ENCODE data around the gene TBC1D21. TPM values are rescaled to one million over a fixed set of nuclear protein-coding genes. Genes with fewer than 3 reads are reported as not detected.

The TBC1D21 gene
- polyA plus RNA-seq, 3 donors, result not detected

- Histone ChIP-seq H3K4me2 (replicated peaks; ENCODE audit: extremely low read depth, low read length, poor library complexity, severe bottlenecking) (no peak overlapping the region), H3K9ac (ENCODE audit: insufficient read depth, low read length, poor library complexity, severe bottlenecking) (no peak overlapping the region), H3K4me3 (replicated peaks in 1 of 3; ENCODE audit: low read depth in 2 of 3, low read length in 3 of 3) (no peak overlapping the region), H4K20me1 (ENCODE audit: insufficient read depth, low read length) (no peaks in the 10 kb centered on the region), H3K4me1 (ENCODE audit: control insufficient read depth in 1 of 2, insufficient read depth in 2 of 2, low read length in 2 of 2) (no peaks in the 10 kb centered on the region), H2AFZ (ENCODE audit: insufficient read depth, low read depth, low read length, poor library complexity, severe bottlenecking) (no peak overlapping the region), H3K9me3 (replicated peaks in 1 of 2; ENCODE audit: control insufficient read depth in 1 of 2, insufficient read depth in 1 of 2, low read length in 2 of 2) (no peaks in the 10 kb centered on the region), H3K36me3 (replicated peaks in 1 of 2; ENCODE audit: control insufficient read depth in 1 of 2, insufficient read depth in 2 of 2, low read length in 2 of 2) (no peaks in the 10 kb centered on the region), H3K27ac (ENCODE audit: low read depth in 1 of 2, low read length in 2 of 2) (no peak overlapping the region), H3K79me2 (ENCODE audit: insufficient read depth, low read length) (no peaks in the 10 kb centered on the region), H3K27me3 (ENCODE audit: control insufficient read depth in 2 of 2, insufficient read depth in 2 of 2, low read length in 2 of 2) (no peaks in the 10 kb centered on the region)
- Mint-ChIP-seq H3K4me3 (no peak overlapping the region), H3K27me3 (ENCODE audit: low read depth in 3 of 3) (peaks cover 4 to 16% (median 7%) of the 10 kb centered on the region in 3 donors), H3K27ac (no peak overlapping the region), H3K36me3 (no peaks in the 10 kb centered on the region), H3K9me3 (no peaks in the 10 kb centered on the region), H3K4me1 (no peaks in the 10 kb centered on the region)
- intact Hi-C loops (cut with micrococcal nuclease), result no loop called here
- WGBS (ENCODE audit: insufficient coverage), result no CpG with 5 or more reads among the region's 1 CpG
- DNase-seq, result no peak
- TF ChIP-seq, protein P1, sequence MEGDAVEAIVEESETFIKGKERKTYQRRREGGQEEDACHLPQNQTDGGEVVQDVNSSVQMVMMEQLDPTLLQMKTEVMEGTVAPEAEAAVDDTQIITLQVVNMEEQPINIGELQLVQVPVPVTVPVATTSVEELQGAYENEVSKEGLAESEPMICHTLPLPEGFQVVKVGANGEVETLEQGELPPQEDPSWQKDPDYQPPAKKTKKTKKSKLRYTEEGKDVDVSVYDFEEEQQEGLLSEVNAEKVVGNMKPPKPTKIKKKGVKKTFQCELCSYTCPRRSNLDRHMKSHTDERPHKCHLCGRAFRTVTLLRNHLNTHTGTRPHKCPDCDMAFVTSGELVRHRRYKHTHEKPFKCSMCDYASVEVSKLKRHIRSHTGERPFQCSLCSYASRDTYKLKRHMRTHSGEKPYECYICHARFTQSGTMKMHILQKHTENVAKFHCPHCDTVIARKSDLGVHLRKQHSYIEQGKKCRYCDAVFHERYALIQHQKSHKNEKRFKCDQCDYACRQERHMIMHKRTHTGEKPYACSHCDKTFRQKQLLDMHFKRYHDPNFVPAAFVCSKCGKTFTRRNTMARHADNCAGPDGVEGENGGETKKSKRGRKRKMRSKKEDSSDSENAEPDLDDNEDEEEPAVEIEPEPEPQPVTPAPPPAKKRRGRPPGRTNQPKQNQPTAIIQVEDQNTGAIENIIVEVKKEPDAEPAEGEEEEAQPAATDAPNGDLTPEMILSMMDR (IDR thresholded peaks at IDR 0.05), result no peak
Observed at GRCh38 chr15:73850228-73850627, 23.1 kb upstream of the TBC1D21 start.

- WGBS (ENCODE audit: insufficient coverage), result 7% methylated on average over 2 of the region's 4 CpGs
- intact Hi-C loops (cut with micrococcal nuclease), result no loop called here
- Histone ChIP-seq H3K36me3 (replicated peaks in 1 of 2; ENCODE audit: control insufficient read depth in 1 of 2, insufficient read depth in 2 of 2, low read length in 2 of 2) (no peaks in the 10 kb centered on the region), H3K4me3 (replicated peaks in 1 of 3; ENCODE audit: low read depth in 2 of 3, low read length in 3 of 3) (no peak overlapping the region), H3K9me3 (replicated peaks in 1 of 2; ENCODE audit: control insufficient read depth in 1 of 2, insufficient read depth in 1 of 2, low read length in 2 of 2) (no peaks in the 10 kb centered on the region), H4K20me1 (ENCODE audit: insufficient read depth, low read length) (no peaks in the 10 kb centered on the region), H3K4me1 (ENCODE audit: control insufficient read depth in 1 of 2, insufficient read depth in 2 of 2, low read length in 2 of 2) (no peaks in the 10 kb centered on the region), H3K27ac (ENCODE audit: low read depth in 1 of 2, low read length in 2 of 2) (no peak overlapping the region), H3K27me3 (ENCODE audit: control insufficient read depth in 2 of 2, insufficient read depth in 2 of 2, low read length in 2 of 2) (no peaks in the 10 kb centered on the region), H3K9ac (ENCODE audit: insufficient read depth, low read length, poor library complexity, severe bottlenecking) (no peak overlapping the region), H2AFZ (ENCODE audit: insufficient read depth, low read depth, low read length, poor library complexity, severe bottlenecking) (no peak overlapping the region), H3K79me2 (ENCODE audit: insufficient read depth, low read length) (no peaks in the 10 kb centered on the region), H3K4me2 (replicated peaks; ENCODE audit: extremely low read depth, low read length, poor library complexity, severe bottlenecking) (no peak overlapping the region)
- DNase-seq, result no peak
- TF ChIP-seq, protein P1 (IDR thresholded peaks at IDR 0.05), result no peak
- H3K36me3 Mint-ChIP-seq, result no peaks in the 10 kb centered on the region
- no peaks in the 10 kb centered on the region for H3K4me1 Mint-ChIP-seq
- H3K4me3 Mint-ChIP-seq, result no peak overlapping the region
- H3K27me3 Mint-ChIP-seq (ENCODE audit: low read depth in 3 of 3), result peaks cover 2 to 12% (median 6%) of the 10 kb centered on the region in 3 donors
- H3K9me3 Mint-ChIP-seq, result no peaks in the 10 kb centered on the region
- H3K27ac Mint-ChIP-seq, result no peak overlapping the region
Observed at GRCh38 chr15:73851689-73852088, 21.7 kb upstream of the TBC1D21 start.
